ENCODE results near the gene FPR1. TPM values are rescaled to one million over a fixed set of nuclear protein-coding genes. Genes with fewer than 3 reads are reported as not detected.

FPR1 gene
- total RNA-seq, 6 experiments from 2014 or later: 1.1 to 9.0 (median 5.2) TPM

DNA sequence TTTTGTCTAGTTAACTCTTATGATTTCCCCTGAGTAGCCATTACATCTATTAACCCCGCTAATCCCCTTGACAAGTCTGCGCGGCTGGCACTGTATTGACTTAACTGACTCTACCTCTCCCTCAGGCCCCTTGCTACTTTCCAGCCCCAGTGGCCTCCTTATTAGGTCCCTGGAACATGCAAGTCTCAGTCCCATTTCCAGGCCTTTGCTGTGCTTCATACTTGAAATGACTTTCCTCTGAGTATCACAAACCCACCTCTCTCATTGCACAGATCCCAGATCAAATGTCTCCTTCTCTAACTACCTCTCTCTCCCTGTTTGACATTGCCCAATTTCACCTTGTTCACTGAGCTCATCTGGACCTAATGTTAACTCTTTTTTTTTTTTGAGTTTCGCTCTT is 45.4 kb downstream of the FPR1 start:
- Histone ChIP-seq H3K27ac (no peak overlapping the region), H3K4me3 (no peak overlapping the region), H3K9me3 (no peaks in the 10 kb centered on the region), H3K36me3 (no peaks in the 10 kb centered on the region), H3K27me3 (no peaks in the 10 kb centered on the region), H3K4me1 (no peaks in the 10 kb centered on the region)
- intact Hi-C loops (cut with DNase I): no loop called here
- ATAC-seq (no peak), DNase-seq (peak in 1 of 3 donors; percentile 22)
- TF ChIP-seq POLR2A (IDR thresholded peaks at IDR 0.05): no peak
- TF ChIP-seq, protein P1, sequence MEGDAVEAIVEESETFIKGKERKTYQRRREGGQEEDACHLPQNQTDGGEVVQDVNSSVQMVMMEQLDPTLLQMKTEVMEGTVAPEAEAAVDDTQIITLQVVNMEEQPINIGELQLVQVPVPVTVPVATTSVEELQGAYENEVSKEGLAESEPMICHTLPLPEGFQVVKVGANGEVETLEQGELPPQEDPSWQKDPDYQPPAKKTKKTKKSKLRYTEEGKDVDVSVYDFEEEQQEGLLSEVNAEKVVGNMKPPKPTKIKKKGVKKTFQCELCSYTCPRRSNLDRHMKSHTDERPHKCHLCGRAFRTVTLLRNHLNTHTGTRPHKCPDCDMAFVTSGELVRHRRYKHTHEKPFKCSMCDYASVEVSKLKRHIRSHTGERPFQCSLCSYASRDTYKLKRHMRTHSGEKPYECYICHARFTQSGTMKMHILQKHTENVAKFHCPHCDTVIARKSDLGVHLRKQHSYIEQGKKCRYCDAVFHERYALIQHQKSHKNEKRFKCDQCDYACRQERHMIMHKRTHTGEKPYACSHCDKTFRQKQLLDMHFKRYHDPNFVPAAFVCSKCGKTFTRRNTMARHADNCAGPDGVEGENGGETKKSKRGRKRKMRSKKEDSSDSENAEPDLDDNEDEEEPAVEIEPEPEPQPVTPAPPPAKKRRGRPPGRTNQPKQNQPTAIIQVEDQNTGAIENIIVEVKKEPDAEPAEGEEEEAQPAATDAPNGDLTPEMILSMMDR (IDR thresholded peaks at IDR 0.05): no peak
- 58% methylated on average over 2 of the region's 4 CpGs for WGBS (ENCODE audit: insufficient coverage, low coverage, low lambda C conversion rate, missing lambda C conversion rate)

DNA sequence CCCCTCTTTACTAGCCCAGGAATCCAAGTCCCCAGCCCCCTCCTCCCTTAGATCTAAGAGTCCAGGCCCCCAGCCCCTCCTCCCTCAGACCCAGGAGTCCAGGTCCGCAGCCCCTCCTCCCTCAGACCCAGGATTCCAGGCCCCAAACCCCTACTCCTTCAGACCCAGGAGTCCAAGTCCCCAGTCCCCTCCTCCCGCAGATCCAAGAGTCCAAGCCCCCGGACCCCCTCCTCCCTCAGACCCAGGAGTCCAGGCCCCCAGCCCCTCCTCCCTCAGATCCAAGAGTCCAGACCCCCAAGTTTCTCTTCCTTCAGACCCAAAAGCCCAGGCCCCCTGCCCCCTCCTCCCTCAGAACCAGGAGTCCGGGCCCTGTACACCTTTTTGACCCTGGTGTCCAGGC is 47.1 kb downstream of the FPR1 start:
- H3K36me3 ChIP-seq: no peaks in the 10 kb centered on the region
- ATAC-seq (no peak), DNase-seq (peak in 1 of 3 donors; percentile 50)
- H3K27ac ChIP-seq: peak overlapping the region; percentile 52 to 88 (median 70)
- H3K9me3 ChIP-seq: no peaks in the 10 kb centered on the region
- H3K4me3 ChIP-seq: peak overlapping the region; percentile 48 to 62 (median 52)
- TF ChIP-seq POLR2A (IDR thresholded peaks at IDR 0.05): no peak
- TF ChIP-seq, protein P1 (IDR thresholded peaks at IDR 0.05): no peak
- intact Hi-C loops (cut with DNase I): no loop called here
- WGBS (ENCODE audit: insufficient coverage, low coverage, low lambda C conversion rate, missing lambda C conversion rate): 46% methylated on average over 4 of the region's 4 CpGs
- no peaks in the 10 kb centered on the region for H3K27me3 ChIP-seq
- no peaks in the 10 kb centered on the region for H3K4me1 ChIP-seq

DNA sequence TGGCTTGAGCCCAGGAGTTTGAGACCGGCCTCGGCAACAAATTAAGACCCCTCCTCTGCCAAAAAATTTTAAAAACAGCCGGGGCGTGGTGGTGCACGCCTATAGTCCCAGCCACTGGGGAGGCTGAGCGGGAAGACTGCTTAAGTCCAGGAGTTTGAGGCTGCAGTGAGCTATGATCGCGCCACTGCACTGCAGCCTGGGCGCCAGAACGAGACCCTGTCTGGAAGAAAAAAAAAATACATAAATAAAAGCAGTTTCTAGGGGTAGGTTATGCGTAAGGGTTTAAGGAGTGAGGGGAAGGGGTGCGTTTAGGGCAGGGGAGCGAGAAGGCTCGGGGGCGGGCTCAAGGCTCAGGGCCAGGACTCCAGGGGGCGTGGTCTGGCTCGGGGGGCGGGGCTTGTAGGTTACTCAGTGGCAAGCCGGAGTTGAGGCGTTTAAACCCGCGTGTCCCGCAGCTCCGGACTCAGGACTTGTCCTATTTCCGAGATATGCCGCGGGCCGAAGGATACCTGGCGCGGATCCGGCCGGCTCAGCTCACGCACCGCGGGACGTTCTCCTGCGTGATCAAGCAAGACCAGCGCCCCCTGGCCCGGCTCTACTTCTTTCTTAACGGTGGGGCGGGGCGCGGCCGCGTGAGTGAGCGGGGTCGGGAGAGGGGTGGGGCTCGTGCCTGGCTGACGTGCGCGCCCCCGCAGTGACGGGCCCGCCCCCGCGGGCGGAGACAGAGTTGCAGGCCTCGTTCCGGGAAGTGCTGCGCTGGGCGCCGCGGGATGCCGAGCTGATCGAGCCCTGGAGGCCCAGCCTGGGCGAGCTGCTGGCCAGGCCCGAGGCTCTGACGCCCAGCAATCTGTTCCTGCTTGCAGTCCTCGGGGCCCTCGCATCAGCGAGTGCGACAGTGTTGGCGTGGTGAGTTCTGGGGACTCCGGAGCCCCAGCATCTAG is 47.8 kb downstream of the FPR1 start:
- TF ChIP-seq, protein P1 (IDR thresholded peaks at IDR 0.05): peak in 3 of 4 donors; percentile 20 to 34 (median 30)
- peak; percentile 76 for TF ChIP-seq POLR2A (IDR thresholded peaks at IDR 0.05)
- H3K36me3 ChIP-seq: no peaks in the 10 kb centered on the region
- H3K27ac ChIP-seq: peak overlapping the region; percentile 52 to 88 (median 70)
- intact Hi-C loops (cut with DNase I): no loop called here
- ATAC-seq: peak; percentile 92 to 98 (median 95)
- WGBS (ENCODE audit: insufficient coverage, low coverage, low lambda C conversion rate, missing lambda C conversion rate): 6% methylated on average over 20 of the region's 74 CpGs
- peak; percentile 89 to 96 (median 95) for DNase-seq
- no peaks in the 10 kb centered on the region for H3K9me3 ChIP-seq
- H3K4me3 ChIP-seq: peak overlapping the region; percentile 48 to 62 (median 52)
- H3K4me1 ChIP-seq: no peaks in the 10 kb centered on the region
- no peaks in the 10 kb centered on the region for H3K27me3 ChIP-seq

DNA sequence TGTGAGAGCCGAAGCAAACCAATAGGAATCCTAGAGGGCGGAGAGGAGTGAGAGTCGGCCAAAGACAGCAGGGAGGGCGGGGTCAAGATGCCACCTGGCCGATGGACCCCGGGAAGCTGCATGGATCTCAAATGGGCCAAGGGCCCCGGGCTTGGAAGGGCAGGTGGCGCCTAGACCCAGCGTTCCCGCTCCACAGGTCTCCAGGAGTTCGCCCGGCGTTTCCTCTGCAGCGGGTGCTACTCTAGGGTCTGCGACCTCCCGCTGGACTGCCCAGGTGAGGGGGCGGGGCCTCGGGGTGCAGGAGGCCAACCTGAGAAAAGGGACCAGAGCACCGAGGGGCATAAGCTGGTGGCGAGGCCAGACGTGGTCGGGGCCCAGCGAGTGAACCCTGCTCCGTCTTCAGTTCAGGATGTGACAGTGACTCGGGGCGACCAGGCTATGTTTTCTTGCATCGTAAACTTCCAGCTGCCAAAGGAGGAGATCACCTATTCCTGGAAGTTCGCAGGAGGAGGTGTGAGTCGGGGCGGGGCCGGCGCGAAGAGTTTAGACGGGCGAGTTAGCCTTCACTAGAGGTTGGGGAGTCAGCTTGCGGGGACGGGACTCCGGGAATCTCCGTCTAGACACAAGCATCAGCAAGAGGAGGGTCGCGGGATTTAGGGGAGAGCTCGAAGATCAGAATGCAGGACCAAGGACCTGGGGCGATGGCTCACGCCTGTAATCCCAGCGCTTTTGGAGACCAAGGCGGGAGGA is 48.7 kb downstream of the FPR1 start:
- peak overlapping the region in 2 of 3 donors; percentile 48 to 62 for H3K4me3 ChIP-seq
- 9% methylated on average over 34 of the region's 46 CpGs for WGBS (ENCODE audit: insufficient coverage, low coverage, low lambda C conversion rate, missing lambda C conversion rate)
- DNase-seq: peak in 2 of 3 donors; percentile 40 to 60

More for the DNA sequence above, 48.7 kb downstream of the FPR1 start:
- Histone ChIP-seq H3K27me3 (no peaks in the 10 kb centered on the region), H3K9me3 (no peaks in the 10 kb centered on the region), H3K36me3 (no peaks in the 10 kb centered on the region), H3K27ac (no peak overlapping the region), H3K4me1 (no peaks in the 10 kb centered on the region)
- intact Hi-C loops (cut with DNase I): no loop called here
- no peak for ATAC-seq
- TF ChIP-seq, protein P1 (IDR thresholded peaks at IDR 0.05): no peak
- TF ChIP-seq POLR2A (IDR thresholded peaks at IDR 0.05): no peak
